Panc1 (cell line): ENCODE results near the gene SMIM24. TPM values are rescaled to one million over a fixed set of nuclear protein-coding genes. Genes with fewer than 3 reads are reported as not detected.
A peak's percentile ranks its signal among the peaks of the same experiment; 100 is the strongest.

ENCODE experiments used
- ATAC-seq: fragments of 200-7000 bp; cut with Tn5 transposase; 2 replicates; pipeline ENCODE4 v1.9.1; 2020; ENCODE audit warnings: mild to moderate bottlenecking, moderate library complexity
- BruUV-seq: library from RNA; stranded (reverse); fragments of 400-500 nt; replicated peaks from 2 replicates; lab custom pipeline; 2021; lab: Mats Ljungman, UMichigan
- CTCF ChIA-PET: fragments of 300-600 bp; sonication (Branson Sonifier 250); formaldehyde crosslinking; loops from one replicate; lab custom pipeline; 2022; ENCODE audit warnings: antibody characterized with exemption; lab: Charles Lee
- POLR2A ChIA-PET: fragments of 300-600 bp; sonication (Branson Sonifier 250); formaldehyde crosslinking; loops from one replicate; lab custom pipeline; 2022; ENCODE audit warnings: antibody characterized with exemption; lab: Charles Lee
- DNase-seq: peaks from one replicate; pipeline ENCODE4 v3.0.0-alpha.2; 2010; ENCODE audit warnings: low read depth, low spot score
- H3K27ac ChIP-seq: 2 replicates; pipeline ENCODE4 v1.5.1; 2011; ENCODE audit warnings: mild to moderate bottlenecking, low read length, inconsistent platforms
- H3K27me3 ChIP-seq: fragments of 200-500 bp; sonication (Bioruptor generic); 2 replicates; pipeline ENCODE4 v1.6.0; 2014; ENCODE audit warnings: low read length, inconsistent platforms; ENCODE audit not compliant: control insufficient read depth, insufficient read depth
- H3K36me3 ChIP-seq: fragments of 200-500 bp; sonication (Bioruptor generic); 2 replicates; pipeline ENCODE4 v1.5.1; 2014; ENCODE audit warnings: inconsistent platforms, mild to moderate bottlenecking, low read length, moderate library complexity; ENCODE audit not compliant: control insufficient read depth, insufficient read depth
- H3K4me1 ChIP-seq: 2 replicates; pipeline ENCODE4 v1.5.1; 2011; ENCODE audit warnings: inconsistent platforms, mild to moderate bottlenecking, low read length, moderate library complexity; ENCODE audit not compliant: control insufficient read depth, insufficient read depth
- H3K4me3 ChIP-seq, 2 experiments: 2 replicates each; pipeline ENCODE4 v1.5.1; 2011 to 2012; ENCODE audit warnings: low read depth in 2 of 2, low read length in 2 of 2, mild to moderate bottlenecking in 2 of 2, inconsistent platforms in 1 of 2, moderate library complexity in 1 of 2
- H3K9me3 ChIP-seq: fragments of 200-500 bp; sonication (Bioruptor generic); 2 replicates; pipeline ENCODE4 v1.5.1; 2014; ENCODE audit warnings: low read depth, mild to moderate bottlenecking, inconsistent platforms, low read length, moderate library complexity; ENCODE audit not compliant: control insufficient read depth, insufficient read depth
- POLR2AphosphoS5 ChIP-seq: IDR thresholded peaks from 2 replicates; pipeline ENCODE4 v1.6.1; 2012; ENCODE audit warnings: mild to moderate bottlenecking, low read depth, low read length, moderate library complexity
- SIN3A ChIP-seq: IDR thresholded peaks from 2 replicates; pipeline ENCODE4 v1.6.1; 2012; ENCODE audit warnings: low read depth, mild to moderate bottlenecking, low read length, moderate library complexity, borderline replicate concordance; ENCODE audit not compliant: insufficient read depth
- TCF7L2 ChIP-seq: IDR thresholded peaks from 2 replicates; pipeline ENCODE4 v1.6.1; 2011; ENCODE audit warnings: mild to moderate bottlenecking, low read depth, low read length, inconsistent platforms
- in situ Hi-C: cut with HindIII; loops from 2 replicates; pipeline ENCODE4 v1.10.0; 2016; ENCODE audit warnings: low sequenced_read_pairs, low pct_unique_long_range_greater_than_20kb
- intact Hi-C: fragments of 100-400 bp; cut with micrococcal nuclease; formaldehyde crosslinking; loops from one replicate; pipeline ENCODE4 v1.10.0; 2022; ENCODE audit not compliant: unreplicated experiment
- total RNA-seq: library from RNA; stranded (reverse); gene quantifications from one replicate; pipeline ENCODE4 v1.2.1, GENCODE V29; 2021; ENCODE audit not compliant: unreplicated experiment
- TF ChIP-seq, protein P1 (sequence below): fragments of 450-650 bp; IDR thresholded peaks from 2 replicates; pipeline ENCODE4 v1.5.1; 2017; ENCODE audit warnings: mild to moderate bottlenecking
- TF ChIP-seq, protein P2 (sequence below), 2 experiments: IDR thresholded peaks; 2 replicates each; pipeline ENCODE4 v1.6.1; 2011 to 2012; ENCODE audit warnings: low read depth in 2 of 2, control low read depth in 1 of 2, low read length in 1 of 2, mild to moderate bottlenecking in 1 of 2, moderate library complexity in 1 of 2; ENCODE audit not compliant: insufficient read depth in 1 of 2

The SMIM24 gene
- total RNA-seq, 1 experiment from 2014 or later: 0.28 TPM

DNA sequence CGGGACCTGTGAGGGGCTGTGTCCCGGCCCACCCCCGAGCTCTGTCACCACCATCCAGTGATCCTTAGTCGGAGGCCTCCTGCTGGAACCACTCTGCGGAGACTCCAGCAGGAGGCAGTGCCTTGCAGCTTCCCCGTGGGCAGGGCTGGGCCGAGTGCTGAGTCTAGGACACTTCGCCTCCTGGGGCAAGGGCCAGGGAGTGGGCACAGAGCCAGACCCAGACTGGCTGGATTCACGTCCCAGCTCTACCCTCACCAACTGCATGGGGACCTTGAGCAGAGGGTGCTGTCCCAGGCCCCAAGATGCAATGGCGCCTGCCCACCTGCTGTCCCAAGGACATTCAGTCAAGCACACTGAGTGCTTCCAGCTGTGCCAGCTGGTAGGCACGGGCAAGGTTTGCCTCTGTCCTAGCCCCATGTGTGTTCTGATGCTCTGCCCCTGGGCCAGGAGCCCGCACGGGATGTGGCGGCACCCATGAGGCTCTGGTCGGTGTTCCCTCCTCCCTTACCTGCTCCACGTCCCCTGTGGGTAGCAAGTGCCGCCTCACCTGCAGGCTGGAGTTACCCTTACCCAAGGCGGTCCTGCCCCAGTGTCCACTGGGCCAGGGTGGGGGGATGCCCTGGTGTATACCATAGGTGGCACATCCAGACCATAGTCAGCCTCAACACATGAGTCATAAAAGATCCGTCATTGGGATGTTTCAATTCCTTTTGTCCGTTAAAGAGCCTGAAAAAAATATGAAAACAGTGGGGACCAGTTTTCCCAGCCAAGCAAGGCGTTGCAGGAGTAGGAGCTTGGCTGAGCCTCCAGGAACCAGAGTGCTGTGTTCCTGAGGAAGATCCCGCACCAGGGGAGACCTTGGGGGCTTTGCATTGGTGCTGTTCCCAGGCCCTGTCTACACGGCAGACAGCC, 33.2 kb upstream of the SMIM24 start:
- TF ChIP-seq POLR2AphosphoS5 (no peak), SIN3A (no peak), TCF7L2 (no peak)
- TF ChIP-seq, protein P1, sequence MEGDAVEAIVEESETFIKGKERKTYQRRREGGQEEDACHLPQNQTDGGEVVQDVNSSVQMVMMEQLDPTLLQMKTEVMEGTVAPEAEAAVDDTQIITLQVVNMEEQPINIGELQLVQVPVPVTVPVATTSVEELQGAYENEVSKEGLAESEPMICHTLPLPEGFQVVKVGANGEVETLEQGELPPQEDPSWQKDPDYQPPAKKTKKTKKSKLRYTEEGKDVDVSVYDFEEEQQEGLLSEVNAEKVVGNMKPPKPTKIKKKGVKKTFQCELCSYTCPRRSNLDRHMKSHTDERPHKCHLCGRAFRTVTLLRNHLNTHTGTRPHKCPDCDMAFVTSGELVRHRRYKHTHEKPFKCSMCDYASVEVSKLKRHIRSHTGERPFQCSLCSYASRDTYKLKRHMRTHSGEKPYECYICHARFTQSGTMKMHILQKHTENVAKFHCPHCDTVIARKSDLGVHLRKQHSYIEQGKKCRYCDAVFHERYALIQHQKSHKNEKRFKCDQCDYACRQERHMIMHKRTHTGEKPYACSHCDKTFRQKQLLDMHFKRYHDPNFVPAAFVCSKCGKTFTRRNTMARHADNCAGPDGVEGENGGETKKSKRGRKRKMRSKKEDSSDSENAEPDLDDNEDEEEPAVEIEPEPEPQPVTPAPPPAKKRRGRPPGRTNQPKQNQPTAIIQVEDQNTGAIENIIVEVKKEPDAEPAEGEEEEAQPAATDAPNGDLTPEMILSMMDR: no peak
- TF ChIP-seq, protein P2, sequence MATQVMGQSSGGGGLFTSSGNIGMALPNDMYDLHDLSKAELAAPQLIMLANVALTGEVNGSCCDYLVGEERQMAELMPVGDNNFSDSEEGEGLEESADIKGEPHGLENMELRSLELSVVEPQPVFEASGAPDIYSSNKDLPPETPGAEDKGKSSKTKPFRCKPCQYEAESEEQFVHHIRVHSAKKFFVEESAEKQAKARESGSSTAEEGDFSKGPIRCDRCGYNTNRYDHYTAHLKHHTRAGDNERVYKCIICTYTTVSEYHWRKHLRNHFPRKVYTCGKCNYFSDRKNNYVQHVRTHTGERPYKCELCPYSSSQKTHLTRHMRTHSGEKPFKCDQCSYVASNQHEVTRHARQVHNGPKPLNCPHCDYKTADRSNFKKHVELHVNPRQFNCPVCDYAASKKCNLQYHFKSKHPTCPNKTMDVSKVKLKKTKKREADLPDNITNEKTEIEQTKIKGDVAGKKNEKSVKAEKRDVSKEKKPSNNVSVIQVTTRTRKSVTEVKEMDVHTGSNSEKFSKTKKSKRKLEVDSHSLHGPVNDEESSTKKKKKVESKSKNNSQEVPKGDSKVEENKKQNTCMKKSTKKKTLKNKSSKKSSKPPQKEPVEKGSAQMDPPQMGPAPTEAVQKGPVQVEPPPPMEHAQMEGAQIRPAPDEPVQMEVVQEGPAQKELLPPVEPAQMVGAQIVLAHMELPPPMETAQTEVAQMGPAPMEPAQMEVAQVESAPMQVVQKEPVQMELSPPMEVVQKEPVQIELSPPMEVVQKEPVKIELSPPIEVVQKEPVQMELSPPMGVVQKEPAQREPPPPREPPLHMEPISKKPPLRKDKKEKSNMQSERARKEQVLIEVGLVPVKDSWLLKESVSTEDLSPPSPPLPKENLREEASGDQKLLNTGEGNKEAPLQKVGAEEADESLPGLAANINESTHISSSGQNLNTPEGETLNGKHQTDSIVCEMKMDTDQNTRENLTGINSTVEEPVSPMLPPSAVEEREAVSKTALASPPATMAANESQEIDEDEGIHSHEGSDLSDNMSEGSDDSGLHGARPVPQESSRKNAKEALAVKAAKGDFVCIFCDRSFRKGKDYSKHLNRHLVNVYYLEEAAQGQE (IDR thresholded peaks at IDR 0.05; ENCODE audit: insufficient read depth in 1 of 2, low read depth in 2 of 2, low read length in 1 of 2): no peak
- BruUV-seq: no TSS peak
- DNase-seq: no peak
- Histone ChIP-seq H3K36me3 (no peaks in the 10 kb centered on the region; the same call in 1 of the 2 replicates), H3K27ac (no peak overlapping the region), H3K4me3 (no peak overlapping the region), H3K9me3 (no peaks in the 10 kb centered on the region), H3K27me3 (no peaks in the 10 kb centered on the region), H3K4me1 (no peaks in the 10 kb centered on the region; the same call in none of the 2 replicates)
- ChIA-PET POLR2A (no interaction called here), CTCF (no interaction called here)
- ATAC-seq: 0 out of 2 replicates have a peak, but pooled peaks have one; percentile 33
- in situ Hi-C loops (no loop called here), intact Hi-C loops (no loop called here)

DNA sequence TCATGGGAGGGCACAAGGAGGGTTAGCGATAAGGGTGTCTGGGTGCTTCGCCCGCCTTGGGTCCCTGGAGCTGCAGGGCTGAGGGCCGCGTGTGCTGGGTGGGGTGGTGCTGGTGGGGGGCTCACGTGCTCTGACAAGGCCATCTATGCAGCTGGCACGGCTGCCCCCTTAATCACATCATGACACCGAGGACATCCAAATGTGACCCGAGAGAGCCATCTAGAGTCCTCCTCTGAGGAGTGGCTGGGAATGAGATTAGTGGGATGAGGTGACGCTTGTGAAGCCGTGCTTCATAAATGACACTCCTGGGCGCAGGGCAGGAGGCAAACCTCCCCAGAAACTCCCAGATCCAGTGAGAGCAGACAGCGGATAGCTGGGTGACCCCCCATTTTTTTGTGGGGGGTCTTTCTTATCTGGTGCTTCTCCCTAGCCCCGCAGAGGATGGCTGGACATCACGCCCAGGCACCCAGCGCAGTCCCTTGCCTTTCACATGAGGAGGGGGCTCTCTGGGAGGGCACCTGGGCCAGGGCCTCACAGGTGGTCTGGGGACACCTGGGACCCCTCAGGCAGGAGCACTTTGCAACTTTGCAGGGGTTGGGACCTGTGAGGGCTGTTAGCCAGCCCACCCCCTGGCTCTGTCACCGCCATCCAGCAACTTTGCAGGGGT, 32.4 kb upstream of the SMIM24 start:
- no peak overlapping the region for H3K27ac ChIP-seq
- DNase-seq (no peak), ATAC-seq (no peak)
- CTCF ChIA-PET: no interaction called here
- H3K27me3 ChIP-seq: no peaks in the 10 kb centered on the region
- no peaks in the 10 kb centered on the region for H3K9me3 ChIP-seq
- intact Hi-C loops: no loop called here
- TF ChIP-seq, protein P1: no peak
- TF ChIP-seq SIN3A: no peak
- no peak for TF ChIP-seq POLR2AphosphoS5
- no peak for TF ChIP-seq TCF7L2
- TF ChIP-seq, protein P2 (IDR thresholded peaks at IDR 0.05; ENCODE audit: insufficient read depth in 1 of 2, low read depth in 2 of 2, low read length in 1 of 2): no peak
- H3K4me1 ChIP-seq: no peaks in the 10 kb centered on the region; the same call in none of the 2 replicates
- no TSS peak for BruUV-seq
- H3K36me3 ChIP-seq: no peaks in the 10 kb centered on the region; the same call in 1 of the 2 replicates
- in situ Hi-C loops: no loop called here
- POLR2A ChIA-PET: interaction anchor here (0.6 kb wide), 1 partner anchor 553 kb away, joined by 12 read pairs; no protein-coding TSS in a partner anchor
- no peak overlapping the region for H3K4me3 ChIP-seq
